NCI-H2107 treated with DMSO at 0.1 percent for 48 hours (cell line): ENCODE measurements around the gene PTGFRN.

Source experiments
- DNase-seq: peaks from one replicate; lab custom pipeline; 2025; ENCODE audit not compliant: unreplicated experiment; lab: John Stamatoyannopoulos, UW

The PTGFRN gene

DNA sequence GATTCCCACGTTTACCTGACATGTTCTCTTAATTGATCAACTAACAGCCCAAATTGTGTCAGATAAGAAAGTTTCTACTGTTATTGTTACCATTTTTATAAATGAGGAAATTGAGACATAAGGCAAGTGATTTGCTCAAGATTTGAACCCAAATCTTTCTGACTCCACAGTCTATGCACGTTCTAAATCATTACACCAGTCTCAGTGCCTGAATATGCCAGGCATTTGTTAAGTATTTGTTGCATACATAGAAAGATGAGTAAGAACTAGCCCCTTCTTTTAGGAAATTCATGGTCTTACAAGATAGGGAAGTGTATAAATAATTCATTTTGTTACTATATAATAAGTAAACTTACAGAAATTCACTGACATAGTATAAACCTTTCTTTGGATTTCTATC lies 84.7 kb downstream of the PTGFRN start:
- DNase-seq: no peak

DNA sequence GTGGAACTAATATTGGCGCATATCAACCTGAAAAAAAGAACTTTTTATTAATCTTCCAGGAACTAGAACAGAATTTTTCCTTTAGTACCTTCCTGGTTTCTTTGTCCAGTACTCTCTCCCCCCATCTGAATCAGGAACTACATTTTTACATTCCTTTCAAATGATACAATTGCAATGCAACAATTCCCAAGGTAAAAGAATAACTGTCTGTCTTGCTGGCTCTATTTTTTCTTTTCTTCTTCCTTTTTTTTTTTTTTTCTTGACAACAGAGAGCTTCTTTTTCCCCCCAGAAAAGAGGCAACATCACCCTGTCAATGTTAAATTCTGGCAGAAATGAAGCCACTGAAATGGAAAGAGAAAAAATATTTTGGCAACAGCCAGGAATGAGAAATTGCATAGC lies 87.3 kb downstream of the PTGFRN start:
- no peak for DNase-seq

DNA sequence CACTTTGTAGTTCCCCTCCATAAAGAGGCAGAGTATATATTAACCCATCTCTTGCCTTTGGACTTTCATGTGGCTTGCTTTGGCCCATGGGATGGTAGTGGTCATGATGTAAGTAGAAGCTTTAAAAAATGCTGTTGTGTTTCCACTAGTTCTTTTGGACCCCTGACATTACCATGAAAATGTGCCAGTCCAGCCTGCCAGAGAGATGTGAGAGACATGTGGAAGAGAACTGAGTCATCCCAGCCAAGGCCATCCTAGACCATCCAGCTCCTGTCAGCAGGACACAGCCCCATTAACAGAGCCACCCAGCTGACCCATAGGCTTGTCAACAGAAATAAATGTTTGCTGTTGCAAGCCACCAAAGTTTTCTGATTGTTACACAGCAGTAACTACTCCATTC lies 87.9 kb downstream of the PTGFRN start:
- DNase-seq: no peak

DNA sequence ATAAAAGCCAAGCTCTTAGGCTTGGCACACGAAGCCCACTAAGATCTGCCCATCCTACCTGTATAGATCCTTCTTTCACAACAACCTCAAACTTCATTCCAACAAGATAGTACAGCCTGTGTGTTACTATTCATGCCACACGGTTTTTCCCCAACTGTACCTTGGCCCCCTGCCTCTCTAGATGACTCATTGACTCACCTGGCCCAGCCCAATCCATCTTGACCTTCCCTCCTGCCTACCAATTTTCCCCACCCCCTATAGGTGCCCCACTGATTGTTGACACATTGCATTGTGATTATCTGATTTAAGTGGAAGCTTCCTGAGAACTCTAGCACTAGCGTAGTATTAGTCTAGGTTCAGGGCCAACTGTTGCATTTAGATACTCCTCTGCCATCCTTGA lies 89.9 kb downstream of the PTGFRN start:
- no peak for DNase-seq

DNA sequence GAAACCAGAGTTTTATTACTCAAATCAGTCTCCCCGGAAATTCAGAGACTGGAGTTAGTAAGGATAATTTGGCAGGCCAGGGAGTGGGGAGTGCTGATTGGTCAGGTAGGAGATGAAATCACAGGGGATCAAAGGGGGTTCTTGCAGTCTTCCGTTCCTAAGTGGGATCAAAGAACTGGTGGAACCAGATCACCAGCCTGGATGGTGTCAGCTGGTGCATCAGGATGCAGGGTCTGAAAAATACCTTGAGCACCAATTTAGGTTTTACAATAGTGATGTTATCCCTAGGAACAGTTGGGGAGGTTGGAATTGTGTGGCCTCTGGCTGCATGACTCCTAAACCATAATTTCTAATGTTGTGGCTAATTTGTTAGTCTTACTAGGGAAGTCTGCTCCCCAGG lies 90.4 kb downstream of the PTGFRN start:
- no peak for DNase-seq

DNA sequence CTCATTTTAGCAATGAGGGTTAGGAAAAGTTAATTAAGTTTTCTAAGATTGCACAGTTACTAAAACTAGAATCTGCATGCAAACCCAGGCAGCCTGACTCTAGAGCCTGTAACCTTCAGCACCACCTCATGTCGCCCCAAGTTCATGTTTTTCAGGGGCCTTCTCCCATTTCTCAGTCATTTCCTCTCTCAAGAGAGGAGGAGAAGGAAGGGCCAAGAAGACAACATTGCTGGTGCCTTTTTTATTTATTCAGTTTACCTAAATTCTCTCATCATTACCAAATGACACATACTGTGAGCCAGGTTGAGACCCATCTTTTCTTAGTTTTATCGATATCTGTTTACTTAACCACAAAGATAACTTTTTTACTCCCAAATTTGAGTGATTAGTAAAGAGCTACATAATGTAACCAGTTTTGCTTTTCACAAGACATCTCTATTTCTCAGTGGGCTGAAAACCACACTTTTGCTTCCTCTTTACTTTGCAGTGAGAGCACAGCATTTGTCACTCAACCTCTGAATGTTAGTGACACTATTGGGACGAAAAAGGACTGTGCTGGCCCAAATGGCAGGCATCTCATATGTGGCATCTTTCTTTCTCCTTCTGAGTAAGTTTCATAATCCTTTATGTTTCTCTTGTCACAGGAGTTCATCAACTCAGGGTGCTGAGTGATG lies 91.7 kb downstream of the PTGFRN start, which contains the start of gene CD101:
CD101 (plus strand) TSS at position 507 of the 674 bp plus-strand sequence; CDS start at position 565, 58 bp downstream.
- DNase-seq: no peak

DNA sequence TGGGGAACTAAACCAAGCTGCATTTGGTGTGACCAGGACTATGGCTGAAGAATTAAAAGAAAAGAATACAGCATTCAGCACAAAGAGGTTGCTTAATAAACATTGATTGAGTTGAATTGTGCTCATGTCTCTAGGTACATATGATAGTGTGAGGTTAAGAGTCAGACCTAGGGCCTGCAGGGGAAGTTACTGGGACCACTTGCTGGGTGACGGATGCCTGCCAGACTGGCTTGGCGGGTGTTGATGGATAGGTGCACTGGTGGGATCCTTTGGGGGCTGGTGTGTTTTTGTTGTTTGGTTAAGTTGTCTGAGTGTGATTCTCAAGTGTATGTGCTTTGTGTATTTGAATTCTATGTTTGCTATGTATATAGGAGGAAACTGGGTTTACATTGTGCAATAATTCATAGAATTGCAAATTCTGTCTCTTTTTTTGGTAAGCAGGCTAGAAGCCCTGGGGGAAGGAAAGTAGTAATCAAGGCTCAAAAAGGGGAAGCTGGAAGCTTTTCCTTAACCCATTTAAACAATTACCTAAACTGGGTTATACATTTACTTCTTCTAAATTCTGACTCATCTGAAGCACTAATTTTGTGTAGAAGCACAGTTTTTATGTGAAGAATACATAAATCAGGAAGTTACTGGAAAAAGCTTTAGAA lies 93.6 kb downstream of the PTGFRN start:
- DNase-seq: no peak

DNA sequence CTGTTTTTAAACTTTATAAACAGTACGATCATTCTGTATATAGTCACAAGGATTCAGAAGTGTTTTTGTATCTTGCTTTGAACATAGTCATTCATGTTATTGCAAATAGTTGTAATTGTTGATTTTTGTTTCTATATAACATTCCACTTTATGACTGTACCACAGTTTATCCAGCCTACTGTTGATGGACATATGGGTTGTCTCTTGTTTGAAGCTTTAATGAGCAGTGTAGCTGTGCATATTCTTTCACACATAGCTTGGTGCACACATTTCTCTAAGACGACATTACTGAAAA lies 98.0 kb downstream of the PTGFRN start:
- DNase-seq: no peak

DNA sequence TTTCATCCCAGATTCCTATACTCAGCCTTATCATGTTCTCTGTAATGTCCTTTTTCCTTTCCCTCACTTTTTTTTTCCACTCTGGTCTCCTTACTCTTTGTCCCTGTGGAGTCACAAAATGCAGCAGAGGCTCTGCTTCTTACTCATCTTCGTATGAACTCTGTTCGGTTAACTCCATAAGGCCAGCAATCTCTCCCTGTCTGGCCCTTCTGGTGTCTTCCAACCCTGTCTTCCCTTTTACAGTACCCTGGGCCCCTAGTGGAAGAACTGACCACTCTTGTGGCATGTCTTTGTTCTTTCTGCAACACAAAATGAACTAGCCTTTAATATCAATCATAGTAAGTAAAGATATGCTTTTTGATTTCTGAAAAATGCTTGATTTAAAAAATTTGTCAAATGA lies 98.9 kb downstream of the PTGFRN start:
- DNase-seq: no peak

DNA sequence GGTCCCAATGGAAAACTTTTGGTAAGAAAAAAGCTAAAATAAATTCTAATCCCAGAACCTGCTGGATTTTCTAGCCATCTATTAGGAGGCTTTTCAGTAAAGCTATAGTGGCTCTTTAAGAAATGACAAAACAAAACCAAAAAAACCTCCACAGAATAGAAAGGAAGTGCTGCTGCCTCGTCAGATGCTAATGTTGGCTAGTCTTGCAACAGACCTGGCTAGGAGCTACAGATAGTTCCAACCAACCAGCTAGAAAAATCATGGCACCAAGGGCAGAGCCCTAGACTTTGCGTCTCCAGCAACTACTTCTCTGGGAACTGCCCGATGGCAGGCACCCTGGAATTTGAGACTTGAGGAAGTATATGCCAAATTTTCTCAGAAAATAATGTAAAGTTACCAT lies 99.4 kb downstream of the PTGFRN start:
- DNase-seq: no peak

DNA sequence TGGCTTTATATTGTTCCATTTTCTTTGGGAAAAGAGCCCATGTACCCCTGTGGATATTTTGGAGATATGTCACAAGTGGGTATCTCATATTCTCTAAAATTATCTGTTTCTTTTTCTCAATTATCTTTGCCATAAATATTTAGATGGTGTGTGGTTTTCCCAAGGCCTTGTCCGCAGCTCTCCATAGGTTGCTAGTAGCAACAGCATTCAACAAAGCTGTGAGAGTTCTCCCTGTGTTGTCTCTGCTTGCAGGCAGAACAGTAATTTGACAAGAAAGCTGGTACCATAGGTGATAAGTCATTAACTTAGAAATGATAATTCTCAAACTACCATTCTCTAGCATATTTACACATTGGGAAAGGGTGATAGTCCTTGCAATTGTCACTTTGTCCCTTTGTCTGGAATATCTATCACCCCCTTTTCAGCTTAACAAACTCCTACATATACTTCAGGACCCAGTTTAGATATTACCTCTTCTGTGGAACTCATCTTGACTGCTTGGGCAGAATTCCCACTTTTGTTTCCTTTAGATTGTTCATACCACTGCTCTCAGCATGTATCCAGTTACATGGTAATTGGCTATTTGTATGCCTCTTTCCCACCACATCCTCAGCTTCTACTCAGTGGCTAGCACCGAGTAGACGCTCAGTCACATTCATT lies 100.7 kb downstream of the PTGFRN start:
- no peak for DNase-seq

DNA sequence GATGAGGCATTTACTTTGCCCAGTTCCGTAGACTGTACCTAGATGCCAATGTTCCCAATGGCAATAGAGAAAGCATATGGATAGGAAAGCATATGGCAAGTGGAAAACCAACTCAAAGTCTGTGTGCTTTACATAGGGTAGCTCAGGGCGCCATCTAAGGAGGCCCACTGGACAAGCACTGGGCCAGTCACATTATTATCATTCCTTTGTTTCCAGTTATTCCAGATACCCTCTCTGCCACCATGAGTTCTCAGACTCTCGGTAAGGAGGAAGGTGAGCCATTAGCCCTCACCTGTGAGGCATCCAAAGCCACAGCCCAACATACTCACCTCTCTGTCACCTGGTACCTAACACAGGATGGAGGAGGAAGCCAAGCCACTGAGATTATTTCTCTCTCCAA lies 101.6 kb downstream of the PTGFRN start:
- no peak for DNase-seq

DNA sequence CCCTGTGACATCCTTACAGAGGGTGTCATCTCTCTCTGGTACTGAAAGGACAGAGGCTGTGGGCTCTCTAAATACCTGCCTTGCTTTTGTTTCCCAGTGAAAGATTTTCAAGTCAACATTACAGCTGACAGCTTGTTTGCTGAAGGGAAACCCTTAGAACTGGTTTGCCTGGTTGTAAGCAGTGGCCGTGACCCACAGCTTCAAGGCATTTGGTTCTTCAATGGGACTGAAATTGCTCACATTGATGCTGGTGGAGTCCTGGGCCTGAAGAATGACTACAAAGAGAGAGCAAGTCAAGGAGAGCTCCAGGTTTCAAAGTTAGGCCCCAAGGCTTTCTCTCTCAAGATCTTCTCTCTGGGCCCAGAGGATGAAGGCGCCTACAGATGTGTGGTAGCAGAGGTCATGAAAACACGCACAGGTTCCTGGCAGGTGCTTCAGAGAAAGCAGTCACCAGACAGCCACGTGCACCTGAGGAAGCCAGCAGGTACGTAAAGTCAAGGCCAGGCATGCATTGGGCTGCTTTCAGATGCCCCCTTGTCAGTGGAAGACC lies 103.7 kb downstream of the PTGFRN start:
- no peak for DNase-seq

DNA sequence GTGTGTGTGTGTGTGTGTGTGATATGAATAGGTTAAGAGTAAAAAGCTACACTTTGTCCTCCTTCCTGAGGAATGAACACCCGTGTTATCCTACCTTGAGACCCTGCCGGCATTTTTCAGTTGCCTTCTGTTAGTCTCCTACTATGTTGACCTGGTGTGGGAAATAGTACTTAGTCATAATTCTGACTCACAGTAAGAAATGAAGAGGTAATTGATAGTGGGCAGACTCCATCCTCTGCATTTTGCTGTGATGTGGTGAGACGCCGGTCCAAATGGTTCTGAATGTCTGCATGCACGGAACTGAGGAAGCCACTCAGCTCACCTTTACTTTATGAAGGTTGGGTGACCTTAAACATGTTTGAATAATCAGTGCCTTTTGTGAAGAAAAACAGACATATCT lies 104.5 kb downstream of the PTGFRN start:
- no peak for DNase-seq

DNA sequence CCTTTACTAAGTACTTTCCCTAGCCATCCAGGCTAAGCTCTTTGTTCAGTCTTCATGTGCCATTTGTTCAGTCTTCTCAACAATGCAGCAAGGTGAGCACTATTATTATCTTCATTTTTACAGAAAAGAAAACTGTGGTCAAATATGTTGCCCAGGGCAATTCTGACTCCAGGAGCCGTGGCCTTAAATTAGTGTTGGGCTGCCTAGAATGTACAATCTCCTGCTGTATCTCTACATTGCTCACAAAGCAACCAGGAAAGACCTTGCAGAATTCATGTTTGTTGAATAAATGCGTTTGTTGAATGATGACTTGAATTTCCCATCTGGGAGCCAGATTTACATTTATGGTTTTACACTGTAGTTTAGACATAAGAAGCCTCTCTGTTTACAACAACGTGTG lies 106.0 kb downstream of the PTGFRN start:
- no peak for DNase-seq

DNA sequence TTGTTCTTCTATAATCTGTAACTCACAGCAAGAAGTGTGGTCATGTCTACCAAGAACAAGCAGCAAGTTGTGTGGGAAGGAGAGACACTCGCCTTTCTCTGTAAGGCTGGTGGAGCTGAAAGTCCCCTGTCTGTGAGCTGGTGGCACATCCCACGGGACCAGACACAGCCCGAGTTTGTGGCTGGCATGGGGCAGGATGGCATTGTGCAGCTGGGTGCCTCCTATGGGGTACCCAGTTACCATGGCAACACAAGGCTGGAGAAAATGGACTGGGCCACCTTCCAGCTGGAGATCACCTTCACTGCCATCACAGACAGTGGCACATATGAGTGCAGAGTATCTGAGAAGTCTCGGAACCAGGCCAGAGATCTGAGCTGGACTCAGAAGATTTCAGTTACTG lies 107.3 kb downstream of the PTGFRN start:
- no peak for DNase-seq

DNA sequence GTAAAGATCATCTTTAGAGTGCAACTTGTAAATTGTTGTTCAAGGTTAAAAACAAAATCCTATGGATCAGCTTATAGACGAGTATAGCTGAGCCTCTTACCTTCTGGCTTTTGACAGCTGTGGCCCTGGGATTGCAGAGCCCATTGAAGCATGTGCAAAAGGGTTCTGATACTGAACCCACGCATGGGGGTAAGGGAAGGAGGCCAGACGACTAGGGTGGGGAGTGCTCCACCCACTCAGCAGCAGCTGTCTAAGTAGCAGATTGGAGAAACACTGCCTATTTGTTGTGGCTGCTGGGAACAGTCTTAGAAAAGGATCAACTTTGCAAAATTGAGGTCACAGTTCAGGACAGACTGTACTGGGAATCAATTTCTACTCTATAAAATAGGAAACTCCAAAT lies 107.9 kb downstream of the PTGFRN start:
- DNase-seq: no peak

DNA sequence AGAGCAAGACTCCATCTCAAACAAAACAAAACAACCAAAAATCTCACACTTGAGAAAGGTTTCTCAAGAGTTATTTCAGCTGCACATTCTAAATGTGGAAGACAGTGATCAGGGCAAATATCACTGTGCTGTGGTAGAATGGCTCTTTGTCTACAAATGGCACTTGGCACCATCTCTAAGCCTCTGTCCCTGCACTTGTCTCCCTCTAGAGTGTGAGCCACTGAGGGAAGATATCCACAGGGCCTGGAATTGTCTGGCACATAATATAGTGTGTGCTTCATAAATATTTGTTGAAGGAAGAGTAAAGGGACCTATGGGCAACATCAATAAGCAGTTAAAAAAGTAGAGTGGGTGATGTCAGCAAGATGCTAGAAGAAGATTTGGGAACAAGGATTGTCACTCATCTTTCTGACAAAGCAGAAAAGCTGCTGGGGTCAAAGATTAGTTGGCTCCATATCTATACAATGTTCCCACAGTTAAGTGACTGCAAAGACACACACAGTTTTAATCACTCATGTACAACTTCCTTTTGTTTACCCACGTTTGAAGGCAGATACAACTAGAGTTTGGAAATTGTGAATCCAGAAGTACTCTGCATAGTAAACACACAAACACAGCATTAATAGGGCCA lies 110.9 kb downstream of the PTGFRN start:
- no peak for DNase-seq

DNA sequence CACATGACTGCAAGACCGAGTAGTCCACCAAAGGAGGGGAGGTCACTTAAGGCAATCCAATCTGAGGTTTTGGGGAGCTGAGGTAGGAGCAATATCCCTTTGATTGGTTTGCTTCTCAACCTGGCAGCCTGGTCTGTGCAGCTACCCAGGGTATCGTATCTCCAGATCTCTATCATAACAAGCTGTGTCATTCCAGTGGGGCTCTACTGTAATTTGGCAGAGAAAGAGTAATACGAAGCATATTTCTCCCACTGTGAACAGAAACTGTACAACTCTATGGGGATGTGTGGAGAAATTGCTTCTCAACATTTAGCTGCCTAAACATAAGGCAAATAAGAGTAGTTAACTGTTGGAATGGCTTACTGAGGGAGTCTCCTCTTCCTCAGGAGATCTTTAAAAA lies 112.4 kb downstream of the PTGFRN start:
- DNase-seq: no peak

DNA sequence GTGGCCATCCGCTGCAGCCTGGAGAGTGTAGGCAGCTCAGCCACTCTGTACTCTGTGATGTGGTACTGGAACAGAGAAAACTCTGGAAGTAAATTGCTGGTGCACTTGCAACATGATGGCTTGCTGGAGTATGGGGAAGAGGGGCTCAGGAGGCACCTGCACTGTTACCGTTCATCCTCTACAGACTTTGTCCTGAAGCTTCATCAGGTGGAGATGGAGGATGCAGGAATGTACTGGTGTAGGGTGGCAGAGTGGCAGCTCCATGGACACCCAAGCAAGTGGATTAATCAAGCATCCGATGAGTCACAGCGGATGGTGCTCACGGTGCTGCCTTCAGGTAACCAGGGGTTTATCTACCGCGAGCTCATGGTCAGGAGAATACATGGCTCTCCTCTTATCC lies 115.9 kb downstream of the PTGFRN start:
- no peak for DNase-seq

DNA sequence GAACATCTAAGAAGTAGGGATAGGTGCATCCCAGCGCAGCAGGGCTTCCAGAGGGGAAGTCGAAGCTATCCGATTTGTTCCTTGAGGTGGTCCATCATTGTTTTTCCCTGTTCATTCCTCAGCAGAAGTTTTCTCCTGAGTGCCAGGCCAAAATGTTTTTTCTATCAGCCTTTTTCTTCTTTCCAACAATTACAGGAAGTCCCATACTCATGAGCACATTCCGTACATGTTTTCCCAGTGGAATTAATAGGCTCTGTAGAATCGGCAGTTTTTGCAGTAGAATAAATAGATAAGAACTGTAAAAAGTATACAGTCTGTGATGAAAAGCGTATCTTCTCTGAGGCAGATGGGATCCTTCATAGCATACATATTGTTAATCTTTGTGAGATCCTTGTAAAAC lies 116.6 kb downstream of the PTGFRN start:
- DNase-seq: no peak

DNA sequence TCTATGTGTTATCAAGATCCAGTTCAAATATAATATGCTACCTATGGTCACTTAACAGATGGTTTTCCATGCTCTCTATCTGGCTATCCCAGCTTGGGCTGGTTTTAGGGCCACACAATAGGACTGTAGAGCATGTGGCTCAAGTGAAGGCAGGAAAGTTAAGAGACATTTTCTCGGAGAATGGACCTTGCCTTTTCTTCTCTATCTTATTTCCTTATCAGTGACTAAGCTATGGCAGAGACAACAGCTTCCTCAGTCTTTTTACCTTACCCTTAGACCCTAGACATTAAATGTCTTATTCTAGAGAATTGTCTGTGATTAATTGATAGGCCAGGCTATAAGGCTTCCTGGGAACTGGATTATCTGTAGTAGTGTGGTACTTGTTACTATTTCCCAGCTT lies 120.0 kb downstream of the PTGFRN start:
- DNase-seq: no peak
